GM12878 (cell line): ENCODE data around the gene PERM1.
A peak's percentile ranks its signal among the peaks of the same experiment; 100 is the strongest.

Source experiments
- EP300 ChIP-seq, 2 experiments: fragments of 150-350 bp in 1 of 2; IDR thresholded peaks; 2 replicates each; pipeline ENCODE4 v1.6.1; 2011 to 2012; ENCODE audit warnings: low read depth in 2 of 2, low read length in 2 of 2, borderline replicate concordance in 1 of 2, improper control_type of control experiment in 1 of 2, inconsistent platforms in 1 of 2; ENCODE audit not compliant: control insufficient read depth in 1 of 2
- ESRRA ChIP-seq: IDR thresholded peaks from 2 replicates; pipeline ENCODE4 v1.6.1; 2012; ENCODE audit warnings: mild to moderate bottlenecking, low read length, improper control_type of control experiment
- POLR2A ChIP-seq: IDR thresholded peaks from 2 replicates; pipeline ENCODE4 v1.6.1; 2011; ENCODE audit warnings: low read depth, mild to moderate bottlenecking, low read length
- RAD21 ChIP-seq: IDR thresholded peaks from 2 replicates; pipeline ENCODE4 v1.6.1; 2011; ENCODE audit warnings: mild to moderate bottlenecking, low read depth, low read length, moderate library complexity; ENCODE audit not compliant: insufficient read depth
- TF ChIP-seq, protein P1 (sequence below): IDR thresholded peaks from 2 replicates; pipeline ENCODE4 v1.6.1; 2012; ENCODE audit warnings: low read depth, low read length, improper control_type of control experiment

DNA sequence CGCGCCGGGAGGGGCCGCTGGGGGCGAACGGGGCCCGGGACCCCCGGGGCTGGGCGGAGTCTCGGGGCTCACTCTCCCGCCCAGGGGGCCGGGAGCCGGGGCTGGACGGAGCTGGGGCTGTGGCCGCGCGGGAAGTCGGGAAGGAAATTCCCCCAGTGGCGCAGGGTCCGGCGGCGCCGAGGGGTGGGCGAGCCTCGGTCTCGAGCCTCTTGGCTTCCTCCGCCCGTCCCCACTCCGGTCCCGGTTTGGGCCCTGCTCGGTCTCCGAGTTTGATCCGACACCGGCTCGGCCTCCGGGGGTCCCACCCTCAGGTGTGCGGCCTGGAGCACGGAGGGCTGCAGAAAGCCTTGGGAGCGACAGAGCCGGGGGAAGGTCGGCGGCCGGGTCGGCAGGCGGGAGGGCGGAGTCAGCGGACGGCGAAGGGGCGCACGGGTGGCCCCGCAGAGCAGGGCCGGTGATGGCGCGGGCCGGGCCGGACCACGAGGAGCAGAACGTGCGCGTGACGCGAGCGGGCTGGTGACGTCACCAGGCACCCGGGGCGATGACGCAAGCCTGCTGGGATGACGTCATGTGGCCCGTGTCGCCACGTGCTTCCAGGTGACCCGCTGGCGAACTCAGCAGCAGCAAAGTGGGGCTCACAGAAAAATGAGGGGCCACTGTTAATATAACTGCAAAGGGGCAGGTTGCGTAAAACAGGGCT, 18.6 kb upstream of the PERM1 start:
- TF ChIP-seq POLR2A (peak; percentile 59), ESRRA (no peak), RAD21 (no peak), EP300 (IDR thresholded peaks at IDR 0.05; ENCODE audit: borderline replicate concordance in 1 of 2, control insufficient read depth in 1 of 2, low read depth in 2 of 2, low read length in 2 of 2) (peak in 1 of 2 experiments; percentile 34; a peak in 1 of 4 replicates)
- TF ChIP-seq, protein P1, sequence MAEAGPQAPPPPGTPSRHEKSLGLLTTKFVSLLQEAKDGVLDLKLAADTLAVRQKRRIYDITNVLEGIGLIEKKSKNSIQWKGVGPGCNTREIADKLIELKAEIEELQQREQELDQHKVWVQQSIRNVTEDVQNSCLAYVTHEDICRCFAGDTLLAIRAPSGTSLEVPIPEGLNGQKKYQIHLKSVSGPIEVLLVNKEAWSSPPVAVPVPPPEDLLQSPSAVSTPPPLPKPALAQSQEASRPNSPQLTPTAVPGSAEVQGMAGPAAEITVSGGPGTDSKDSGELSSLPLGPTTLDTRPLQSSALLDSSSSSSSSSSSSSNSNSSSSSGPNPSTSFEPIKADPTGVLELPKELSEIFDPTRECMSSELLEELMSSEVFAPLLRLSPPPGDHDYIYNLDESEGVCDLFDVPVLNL = no peak
